H9 (cell line): ENCODE measurements around the gene DNAH12. TPM values are rescaled to one million over a fixed set of nuclear protein-coding genes. Genes with fewer than 3 reads are reported as not detected.

Experiments used
- DNase-seq: peaks from one replicate; pipeline ENCODE4 v3.0.0-alpha.2; 2017
- H2AFZ ChIP-seq: one replicate; pipeline ENCODE4 v1.6.1; 2013; ENCODE audit warnings: mild to moderate bottlenecking, low read length, control low read depth, moderate library complexity
- H2AK5ac ChIP-seq: 2 replicates; pipeline ENCODE4 v1.6.1; 2013; ENCODE audit warnings: low read length, control low read depth, mixed read lengths; ENCODE audit not compliant: insufficient read length
- H2BK120ac ChIP-seq: one replicate; pipeline ENCODE4 v1.6.1; 2013; ENCODE audit warnings: low read depth, mild to moderate bottlenecking, low read length, control low read depth, inconsistent platforms; ENCODE audit not compliant: poor library complexity, severe bottlenecking
- H2BK12ac ChIP-seq: 2 replicates; pipeline ENCODE4 v1.6.1; 2013; ENCODE audit warnings: low read length, control low read depth, mixed read lengths, low read depth; ENCODE audit not compliant: insufficient read length
- H2BK15ac ChIP-seq: 2 replicates; pipeline ENCODE4 v1.6.1; 2013; ENCODE audit warnings: low read depth, low read length, control low read depth
- H2BK20ac ChIP-seq: one replicate; pipeline ENCODE4 v1.6.1; 2013; ENCODE audit warnings: low read depth, mild to moderate bottlenecking, low read length, control low read depth, inconsistent platforms; ENCODE audit not compliant: poor library complexity, severe bottlenecking
- H2BK5ac ChIP-seq: 2 replicates; pipeline ENCODE4 v1.6.1; 2013; ENCODE audit warnings: low read length, control low read depth, mixed read lengths; ENCODE audit not compliant: insufficient read length
- H3K14ac ChIP-seq: 2 replicates; pipeline ENCODE4 v1.6.1; 2013; ENCODE audit warnings: low read length, control low read depth; ENCODE audit not compliant: insufficient read depth
- H3K18ac ChIP-seq: 2 replicates; pipeline ENCODE4 v1.6.1; 2013; ENCODE audit warnings: low read depth, mild to moderate bottlenecking, mixed read lengths, low read length, control low read depth; ENCODE audit not compliant: insufficient read length
- H3K23ac ChIP-seq: 2 replicates; pipeline ENCODE4 v1.6.1; 2013; ENCODE audit warnings: low read length, control low read depth, mixed read lengths, low read depth; ENCODE audit not compliant: insufficient read length
- H3K23me2 ChIP-seq: 2 replicates; pipeline ENCODE4 v1.6.1; 2013; ENCODE audit warnings: low read depth, mild to moderate bottlenecking, mixed read lengths, low read length, control low read depth; ENCODE audit not compliant: insufficient read length, poor library complexity, severe bottlenecking
- H3K27ac ChIP-seq: 2 replicates; pipeline ENCODE4 v1.5.1; 2013; ENCODE audit warnings: low read length, control low read depth, mixed read lengths, low read depth; ENCODE audit not compliant: insufficient read length
- H3K27me3 ChIP-seq: 2 replicates; pipeline ENCODE4 v1.6.1; 2013; ENCODE audit warnings: low read length, control low read depth, inconsistent platforms; ENCODE audit not compliant: insufficient read depth
- H3K4ac ChIP-seq: 2 replicates; pipeline ENCODE4 v1.6.1; 2013; ENCODE audit warnings: low read depth, mild to moderate bottlenecking, control low read depth, inconsistent platforms, low read length, moderate library complexity
- H3K4me1 ChIP-seq: 2 replicates; pipeline ENCODE4 v1.6.1; 2013; ENCODE audit warnings: low read length, control low read depth, inconsistent platforms; ENCODE audit not compliant: insufficient read depth
- H3K4me2 ChIP-seq: 2 replicates; pipeline ENCODE4 v1.6.1; 2013; ENCODE audit warnings: low read length, control low read depth, mixed read lengths; ENCODE audit not compliant: insufficient read length, insufficient read depth
- H3K56ac ChIP-seq: 2 replicates; pipeline ENCODE4 v1.6.1; 2013; ENCODE audit warnings: low read depth, mild to moderate bottlenecking, mixed read lengths, low read length, control low read depth; ENCODE audit not compliant: insufficient read length
- H3K79me1 ChIP-seq: 2 replicates; pipeline ENCODE4 v1.6.1; 2013; ENCODE audit warnings: low read depth, mild to moderate bottlenecking, moderate library complexity, low read length, control low read depth, inconsistent platforms; ENCODE audit not compliant: insufficient read depth, poor library complexity, severe bottlenecking
- H3K79me2 ChIP-seq: 2 replicates; pipeline ENCODE4 v1.6.1; 2013; ENCODE audit warnings: low read length, control low read depth, inconsistent platforms; ENCODE audit not compliant: insufficient read depth
- H3K9ac ChIP-seq: 2 replicates; pipeline ENCODE4 v1.6.1; 2013; ENCODE audit warnings: low read length, control low read depth, mixed read lengths; ENCODE audit not compliant: insufficient read length; ENCODE audit errors: extremely low read depth
- H3K9me3 ChIP-seq: one replicate; pipeline ENCODE4 v1.6.1; 2013; ENCODE audit warnings: low read depth, low read length, inconsistent platforms; ENCODE audit not compliant: control insufficient read depth
- H3T11ph ChIP-seq: one replicate; pipeline ENCODE4 v1.6.1; 2013; ENCODE audit warnings: mild to moderate bottlenecking, low read length, control low read depth, inconsistent platforms
- H4K20me1 ChIP-seq: one replicate; pipeline ENCODE4 v1.6.1; 2013; ENCODE audit not compliant: control insufficient read depth, insufficient read length, insufficient read depth
- H4K5ac ChIP-seq: 2 replicates; pipeline ENCODE4 v1.6.1; 2013; ENCODE audit warnings: low read depth, mild to moderate bottlenecking, mixed read lengths, low read length, control low read depth; ENCODE audit not compliant: insufficient read length
- H4K8ac ChIP-seq: replicated peaks from 2 replicates; pipeline ENCODE4 v1.6.1; 2013; ENCODE audit warnings: low read length, control low read depth, mixed read lengths, low read depth; ENCODE audit not compliant: insufficient read length
- H4K91ac ChIP-seq: 2 replicates; pipeline ENCODE4 v1.6.1; 2013; ENCODE audit warnings: low read depth, mild to moderate bottlenecking, moderate library complexity, mixed read lengths, low read length, control low read depth; ENCODE audit not compliant: insufficient read length
- H3K27ac Mint-ChIP-seq, 3 experiments: 2 replicates in 2 of 3; 3 replicates in 1 of 3; pipeline ENCODE4 v1.8.0; 2020 to 2021; ENCODE audit warnings: mixed read lengths in 3 of 3, mild to moderate bottlenecking in 1 of 3, moderate library complexity in 1 of 3
- H3K27me3 Mint-ChIP-seq: 2 replicates; pipeline ENCODE4 v1.8.0; 2021; ENCODE audit warnings: low read depth, mild to moderate bottlenecking, moderate library complexity, mixed read lengths
- H3K36me3 Mint-ChIP-seq, 3 experiments: 2 replicates in 2 of 3; 3 replicates in 1 of 3; pipeline ENCODE4 v1.8.0; 2020 to 2021; ENCODE audit warnings: low read depth in 3 of 3, mixed read lengths in 3 of 3; ENCODE audit not compliant: insufficient read depth in 1 of 3
- H3K4me1 Mint-ChIP-seq, 2 experiments: 2 replicates each; pipeline ENCODE4 v1.8.0; 2020; ENCODE audit warnings: mixed read lengths in 2 of 2
- H3K4me3 Mint-ChIP-seq, 2 experiments: 2 replicates in 1 of 2; 3 replicates in 1 of 2; pipeline ENCODE4 v1.8.0; 2020 to 2021; ENCODE audit warnings: mild to moderate bottlenecking in 2 of 2, mixed read lengths in 2 of 2, moderate library complexity in 1 of 2
- H3K9me3 Mint-ChIP-seq, 2 experiments: 2 replicates in 1 of 2; 3 replicates in 1 of 2; pipeline ENCODE4 v1.8.0; 2020; ENCODE audit warnings: mild to moderate bottlenecking in 2 of 2, mixed read lengths in 2 of 2, moderate library complexity in 1 of 2
- WGBS: extraction: QIAGEN DNeasy Blood & Tissue Kit; methylation state at CpG from one replicate; pipeline ENCODE4 v1.1.7; 2013; ENCODE audit warnings: missing lambda C conversion rate, low lambda C conversion rate, mixed read lengths; ENCODE audit not compliant: insufficient read length; ENCODE audit errors: extremely low coverage; 5-methylcytosine and 5-hydroxymethylcytosine counted together
- total RNA-seq: library from RNA; stranded (reverse); gene quantifications from 2 replicates; pipeline ENCODE4 v1.2.1, GENCODE V29; 2021
- TF ChIP-seq, protein P1 (sequence below): fragments of 200-600 bp; sonication (generic); conservative IDR thresholded peaks from 3 replicates; pipeline ENCODE4 v1.8.0; 2021; ENCODE audit warnings: antibody characterized with exemption, mild to moderate bottlenecking

The DNAH12 gene
- total RNA-seq, 1 experiment from 2014 or later: not detected

DNA sequence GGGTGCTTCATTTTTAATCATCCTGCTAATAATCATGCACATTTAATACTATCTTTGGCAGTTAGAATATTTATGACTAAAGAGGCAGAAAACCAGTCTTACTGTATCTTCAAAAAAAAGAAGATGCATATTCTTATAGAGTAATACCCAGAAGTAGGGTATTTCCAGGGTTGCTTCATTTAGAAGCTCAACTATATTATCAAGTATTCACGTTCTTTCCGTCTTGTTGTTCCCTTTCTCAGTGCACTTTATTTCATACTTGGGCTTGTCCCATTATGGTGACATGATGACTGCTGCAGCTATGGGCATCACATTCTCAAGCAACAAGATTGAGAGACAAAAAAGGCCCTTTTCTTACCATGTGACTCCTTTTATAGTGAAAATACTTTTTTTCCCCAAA lies 154.9 kb downstream of the DNAH12 start:
- Mint-ChIP-seq H3K27ac (no peak overlapping the region), H3K4me1 (no peaks in the 10 kb centered on the region), H3K36me3 (no peaks in the 10 kb centered on the region), H3K4me3 (no peak overlapping the region), H3K27me3 (no peaks in the 10 kb centered on the region), H3K9me3 (no peaks in the 10 kb centered on the region)
- Histone ChIP-seq H4K20me1 (no peaks in the 10 kb centered on the region), H3K79me1 (no peaks in the 10 kb centered on the region), H2AFZ (no peak overlapping the region), H4K8ac (no peak overlapping the region), H3K18ac (no peak overlapping the region), H3K27ac (no peak overlapping the region), H3K9ac (no peak overlapping the region), H2BK15ac (no peak overlapping the region), H2AK5ac (no peak overlapping the region), H4K5ac (no peak overlapping the region), H3K4me2 (no peak overlapping the region), H2BK12ac (no peak overlapping the region), H3K79me2 (no peaks in the 10 kb centered on the region), H3K23ac (no peak overlapping the region), H3K14ac (no peak overlapping the region), H3T11ph (no peak overlapping the region), H2BK20ac (no peak overlapping the region), H3K23me2 (no peaks in the 10 kb centered on the region), H3K56ac (no peak overlapping the region), H3K9me3 (no peaks in the 10 kb centered on the region), H3K27me3 (no peaks in the 10 kb centered on the region), H4K91ac (no peak overlapping the region), H2BK5ac (no peak overlapping the region), H3K4ac (no peak overlapping the region), H3K4me1 (no peaks in the 10 kb centered on the region), H2BK120ac (no peak overlapping the region)
- TF ChIP-seq, protein P1, sequence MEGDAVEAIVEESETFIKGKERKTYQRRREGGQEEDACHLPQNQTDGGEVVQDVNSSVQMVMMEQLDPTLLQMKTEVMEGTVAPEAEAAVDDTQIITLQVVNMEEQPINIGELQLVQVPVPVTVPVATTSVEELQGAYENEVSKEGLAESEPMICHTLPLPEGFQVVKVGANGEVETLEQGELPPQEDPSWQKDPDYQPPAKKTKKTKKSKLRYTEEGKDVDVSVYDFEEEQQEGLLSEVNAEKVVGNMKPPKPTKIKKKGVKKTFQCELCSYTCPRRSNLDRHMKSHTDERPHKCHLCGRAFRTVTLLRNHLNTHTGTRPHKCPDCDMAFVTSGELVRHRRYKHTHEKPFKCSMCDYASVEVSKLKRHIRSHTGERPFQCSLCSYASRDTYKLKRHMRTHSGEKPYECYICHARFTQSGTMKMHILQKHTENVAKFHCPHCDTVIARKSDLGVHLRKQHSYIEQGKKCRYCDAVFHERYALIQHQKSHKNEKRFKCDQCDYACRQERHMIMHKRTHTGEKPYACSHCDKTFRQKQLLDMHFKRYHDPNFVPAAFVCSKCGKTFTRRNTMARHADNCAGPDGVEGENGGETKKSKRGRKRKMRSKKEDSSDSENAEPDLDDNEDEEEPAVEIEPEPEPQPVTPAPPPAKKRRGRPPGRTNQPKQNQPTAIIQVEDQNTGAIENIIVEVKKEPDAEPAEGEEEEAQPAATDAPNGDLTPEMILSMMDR: no peak
- no CpG with 5 or more reads among the region's 2 CpGs for WGBS
- no peak for DNase-seq
